Endodermal cell (in vitro differentiated cells): Measurements from ENCODE around the gene MAPK8IP3. TPM values are rescaled to one million over a fixed set of nuclear protein-coding genes. Genes with fewer than 3 reads are reported as not detected.

Experiments
- DNase-seq: peaks from one replicate; pipeline ENCODE4 v3.0.0-alpha.2; 2017
- H3K27ac ChIP-seq: 2 replicates; pipeline ENCODE4 v1.5.1; 2013; ENCODE audit warnings: mild to moderate bottlenecking, low read depth, low read length, moderate library complexity
- H3K27me3 ChIP-seq: 2 replicates; pipeline ENCODE4 v1.6.1; 2013; ENCODE audit warnings: mild to moderate bottlenecking, low read length, moderate library complexity; ENCODE audit not compliant: insufficient read depth, control insufficient read depth, poor library complexity, severe bottlenecking
- H3K36me3 ChIP-seq: 2 replicates; pipeline ENCODE4 v1.7.0; 2013; ENCODE audit warnings: mild to moderate bottlenecking, low read length, moderate library complexity; ENCODE audit not compliant: control insufficient read depth, insufficient read depth
- H3K4me1 ChIP-seq: one replicate; pipeline ENCODE4 v1.7.0; 2013; ENCODE audit warnings: low read length; ENCODE audit not compliant: control insufficient read depth, insufficient read depth
- H3K4me3 ChIP-seq: 2 replicates; pipeline ENCODE4 v1.5.1; 2013; ENCODE audit warnings: mild to moderate bottlenecking, low read length, moderate library complexity
- H3K9ac ChIP-seq: 2 replicates; pipeline ENCODE4 v1.6.1; 2013; ENCODE audit warnings: mild to moderate bottlenecking, low read length, moderate library complexity; ENCODE audit not compliant: poor library complexity, severe bottlenecking; ENCODE audit errors: extremely low read depth
- H3K9me3 ChIP-seq: 2 replicates; pipeline ENCODE4 v1.6.1; 2013; ENCODE audit warnings: mild to moderate bottlenecking, low read length, moderate library complexity; ENCODE audit not compliant: control insufficient read depth
- H3K27ac Mint-ChIP-seq: 2 replicates; pipeline ENCODE4 v1.8.0; 2020; ENCODE audit warnings: mixed read lengths
- H3K27me3 Mint-ChIP-seq: 2 replicates; pipeline ENCODE4 v1.8.0; 2021; ENCODE audit warnings: mild to moderate bottlenecking, mixed read lengths; ENCODE audit not compliant: insufficient read depth
- H3K36me3 Mint-ChIP-seq: 2 replicates; pipeline ENCODE4 v1.8.0; 2020; ENCODE audit warnings: low read depth, mixed read lengths
- H3K4me1 Mint-ChIP-seq: 2 replicates; pipeline ENCODE4 v1.8.0; 2020; ENCODE audit warnings: mixed read lengths
- H3K4me3 Mint-ChIP-seq: 2 replicates; pipeline ENCODE4 v1.8.0; 2020; ENCODE audit warnings: mild to moderate bottlenecking, moderate library complexity, mixed read lengths
- H3K9me3 Mint-ChIP-seq: 2 replicates; pipeline ENCODE4 v1.8.0; 2020; ENCODE audit warnings: mild to moderate bottlenecking, mixed read lengths
- CTCF ChIP-seq: fragments of 200-600 bp; sonication (generic); conservative IDR thresholded peaks from 2 replicates; pipeline ENCODE4 v1.5.0; 2021; ENCODE audit warnings: antibody characterized with exemption, mild to moderate bottlenecking
- WGBS, 2 experiments: methylation state at CpG; one replicate each; pipeline versions ENCODE4 v1.1.5 to v1.1.7; 2013; ENCODE audit warnings: missing lambda C conversion rate in 2 of 2, mixed read lengths in 1 of 2; ENCODE audit not compliant: insufficient coverage in 1 of 2, insufficient read length in 1 of 2; 5-methylcytosine and 5-hydroxymethylcytosine counted together
- total RNA-seq, 2 donors: library from RNA; stranded (reverse); fragmentation: NEBNext Ultra II Directional in 1 of 2; extraction: Animal tissue kit (Norgen Biotek cat#: 25700) in 1 of 2; gene quantifications; 2 replicates in 1 of 2; 3 replicates in 1 of 2; pipeline ENCODE4 v1.2.1, GENCODE V29; 2021

Gene MAPK8IP3
- total RNA-seq, 2 donors from 2014 or later = 76.0 to 84.0 TPM

- H3K27ac Mint-ChIP-seq = no peak overlapping the region
- no peak for DNase-seq
- WGBS, 2 experiments = 94 to 97% methylated on average over 28 to 32 of the region's 35 CpGs
- no peaks in the 10 kb centered on the region for H3K4me1 Mint-ChIP-seq
- H3K27me3 Mint-ChIP-seq = no peaks in the 10 kb centered on the region
- H3K36me3 Mint-ChIP-seq = peaks cover 41% of the 10 kb centered on the region
- no peaks in the 10 kb centered on the region for H3K9me3 ChIP-seq
- no peaks in the 10 kb centered on the region for H3K9me3 Mint-ChIP-seq
- no peak overlapping the region for H3K4me3 Mint-ChIP-seq
- no peak for TF ChIP-seq CTCF
- peaks cover 16% of the 10 kb centered on the region for H3K36me3 ChIP-seq
- no peaks in the 10 kb centered on the region for H3K27me3 ChIP-seq
- H3K4me1 ChIP-seq = no peaks in the 10 kb centered on the region
- no peak overlapping the region for H3K27ac ChIP-seq
- H3K9ac ChIP-seq = no peak overlapping the region
- no peak overlapping the region for H3K4me3 ChIP-seq
These were observed 23.4 kb downstream of the MAPK8IP3 start for GRCh38 chr16:1729445-1729844.

- no peak overlapping the region for H3K27ac Mint-ChIP-seq
- TF ChIP-seq CTCF = no peak
- H3K4me3 ChIP-seq = no peak overlapping the region
- H3K4me1 ChIP-seq = no peaks in the 10 kb centered on the region
- peaks cover 15% of the 10 kb centered on the region for H3K9me3 ChIP-seq
- H3K36me3 ChIP-seq = peaks cover 17% of the 10 kb centered on the region
- no peaks in the 10 kb centered on the region for H3K27me3 Mint-ChIP-seq
- H3K27me3 ChIP-seq = no peaks in the 10 kb centered on the region
- no peak overlapping the region for H3K9ac ChIP-seq
- 95 to 100% methylated on average over 2 to 5 of the region's 7 CpGs for WGBS, 2 experiments
- no peaks in the 10 kb centered on the region for H3K9me3 Mint-ChIP-seq
- no peak for DNase-seq
- H3K27ac ChIP-seq = no peak overlapping the region
- no peak overlapping the region for H3K4me3 Mint-ChIP-seq
- H3K36me3 Mint-ChIP-seq = peaks cover 40% of the 10 kb centered on the region
- no peaks in the 10 kb centered on the region for H3K4me1 Mint-ChIP-seq
These were observed 25.1 kb downstream of the MAPK8IP3 start for GRCh38 chr16:1731073-1731472.

- Mint-ChIP-seq H3K4me3 (no peak overlapping the region), H3K27me3 (no peaks in the 10 kb centered on the region), H3K9me3 (no peaks in the 10 kb centered on the region), H3K4me1 (no peaks in the 10 kb centered on the region), H3K36me3 (peaks cover 37% of the 10 kb centered on the region), H3K27ac (no peak overlapping the region)
- Histone ChIP-seq H3K27me3 (no peaks in the 10 kb centered on the region), H3K36me3 (peaks cover 15% of the 10 kb centered on the region), H3K4me1 (no peaks in the 10 kb centered on the region), H3K4me3 (no peak overlapping the region), H3K9ac (no peak overlapping the region), H3K27ac (no peak overlapping the region), H3K9me3 (peaks cover 20% of the 10 kb centered on the region)
- DNase-seq = no peak
- TF ChIP-seq CTCF = no peak
- 80 to 90% methylated on average over 2 to 7 of the region's 7 CpGs for WGBS, 2 experiments
These were observed 25.6 kb downstream of the MAPK8IP3 start for GRCh38 chr16:1731603-1732002.
